Left renal pelvis (tissue), 4 donors: ENCODE data around the gene DCLRE1C. TPM values are rescaled to one million over a fixed set of nuclear protein-coding genes. Genes with fewer than 3 reads are reported as not detected.
"Not testable (repeated sequence)": the region's sequence is repeated elsewhere in the genome, so short reads cannot be mapped to it uniquely, and the experiment has no call there.

Source experiments
- DNase-seq, 4 donors: peaks; one replicate each; pipeline ENCODE4 v3.0.0-alpha.2; 2013; ENCODE audit warnings: low read depth in 4 of 4, low spot score in 3 of 4
- polyA plus RNA-seq, 4 donors: library from polyadenylated mRNA; unstranded; fragments of 120-200 nt; gene quantifications; one replicate each; pipeline ENCODE4 v1.2.1, GENCODE V29; 2013; ENCODE audit not compliant: insufficient read length in 4 of 4

Gene DCLRE1C
- polyA plus RNA-seq, 4 donors, result 11.9 to 21.5 (median 15.2) TPM

DNA sequence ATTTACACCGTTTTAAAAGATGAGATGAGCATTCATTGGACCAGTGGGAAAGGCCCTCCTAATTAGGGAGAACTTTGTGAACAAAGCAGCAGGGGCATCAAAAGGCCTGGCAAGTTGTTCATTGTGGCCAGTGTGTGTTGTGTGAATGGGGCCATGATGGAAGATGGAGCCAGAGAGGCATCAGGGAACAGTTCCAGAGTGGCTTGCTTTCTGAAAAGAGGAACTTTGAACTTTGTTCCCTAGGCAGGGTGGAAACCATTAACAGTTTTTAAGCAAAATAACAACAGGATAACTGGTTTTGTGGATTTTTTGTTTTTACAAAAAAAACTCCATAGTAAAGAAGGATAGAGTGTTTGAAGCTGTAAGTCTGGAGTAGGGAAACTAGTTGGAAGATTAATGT, 62.7 kb downstream of the DCLRE1C start:
- DNase-seq, result no peak

DNA sequence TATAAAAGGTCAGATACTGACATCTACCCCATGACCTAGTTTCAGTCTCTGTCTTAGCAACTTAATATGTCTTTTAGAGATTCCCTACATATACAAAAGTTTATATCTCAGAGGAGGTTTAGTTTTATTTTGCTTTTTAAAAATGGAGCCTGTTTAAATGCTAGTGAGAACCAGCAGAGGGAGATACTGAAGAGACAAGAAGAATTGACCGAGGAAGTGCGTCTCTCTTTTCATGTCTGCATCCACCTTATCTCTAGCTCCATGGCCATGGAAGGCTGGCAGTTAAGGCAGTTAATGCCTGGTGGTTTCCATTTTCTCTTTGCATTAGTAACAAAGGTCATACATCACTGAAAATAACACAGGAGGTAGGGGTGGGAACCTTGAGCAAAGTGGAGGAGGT, 64.6 kb downstream of the DCLRE1C start:
- DNase-seq, result no peak

DNA sequence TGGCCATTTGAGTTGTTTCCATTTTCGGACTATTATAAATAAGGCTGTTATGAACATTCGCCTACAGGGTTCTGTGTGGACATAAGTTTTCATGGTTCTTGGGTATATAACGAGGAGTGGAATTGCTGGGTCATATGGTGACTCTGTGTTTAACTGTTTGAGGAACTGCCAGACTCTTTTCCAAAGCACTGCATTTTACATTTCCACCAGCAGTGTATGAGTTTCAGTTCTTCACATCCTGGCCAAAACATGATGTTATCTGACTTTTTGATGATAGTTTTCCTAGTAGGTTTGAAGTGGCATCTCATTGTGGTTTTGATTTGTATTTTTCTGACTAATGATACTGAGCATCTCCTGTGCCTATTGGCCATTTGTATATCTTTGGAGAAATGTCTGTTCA, 69.8 kb downstream of the DCLRE1C start:
- DNase-seq, result no peak

DNA sequence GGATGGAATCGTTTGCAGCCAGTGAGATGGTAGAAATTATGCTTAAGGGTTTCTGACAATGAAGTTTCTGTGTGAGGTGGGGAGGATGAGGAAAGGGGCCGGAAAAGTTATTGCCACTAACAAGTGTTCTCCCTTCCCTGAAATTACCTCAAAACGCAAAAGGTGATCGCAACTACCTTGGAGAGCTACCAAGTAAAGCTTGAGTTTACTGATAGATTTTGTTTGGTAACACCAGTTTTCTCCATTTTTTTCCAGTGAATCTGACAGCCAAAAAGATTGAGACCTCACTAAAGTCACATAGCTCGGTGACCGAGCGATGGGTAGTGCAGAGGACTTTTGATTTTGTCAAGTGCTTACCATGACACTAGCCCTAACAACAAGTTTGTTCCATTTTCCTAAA, 73.7 kb downstream of the DCLRE1C start:
- DNase-seq, result no peak

DNA sequence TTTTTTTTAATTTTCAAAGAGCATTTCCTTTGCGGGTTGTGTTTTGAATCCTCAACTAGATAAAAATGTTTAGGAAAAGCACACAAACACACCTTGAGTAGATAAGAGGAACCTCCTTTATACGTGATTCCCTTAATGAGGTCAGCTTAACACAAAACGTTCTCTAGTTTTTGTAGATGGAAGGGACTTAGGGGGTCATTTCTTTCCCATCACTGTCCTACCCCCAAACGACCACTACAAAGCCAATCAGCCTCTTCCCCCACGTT, 74.0 kb downstream of the DCLRE1C start:
- DNase-seq, result peak in 1 of 4 donors; percentile 7

DNA sequence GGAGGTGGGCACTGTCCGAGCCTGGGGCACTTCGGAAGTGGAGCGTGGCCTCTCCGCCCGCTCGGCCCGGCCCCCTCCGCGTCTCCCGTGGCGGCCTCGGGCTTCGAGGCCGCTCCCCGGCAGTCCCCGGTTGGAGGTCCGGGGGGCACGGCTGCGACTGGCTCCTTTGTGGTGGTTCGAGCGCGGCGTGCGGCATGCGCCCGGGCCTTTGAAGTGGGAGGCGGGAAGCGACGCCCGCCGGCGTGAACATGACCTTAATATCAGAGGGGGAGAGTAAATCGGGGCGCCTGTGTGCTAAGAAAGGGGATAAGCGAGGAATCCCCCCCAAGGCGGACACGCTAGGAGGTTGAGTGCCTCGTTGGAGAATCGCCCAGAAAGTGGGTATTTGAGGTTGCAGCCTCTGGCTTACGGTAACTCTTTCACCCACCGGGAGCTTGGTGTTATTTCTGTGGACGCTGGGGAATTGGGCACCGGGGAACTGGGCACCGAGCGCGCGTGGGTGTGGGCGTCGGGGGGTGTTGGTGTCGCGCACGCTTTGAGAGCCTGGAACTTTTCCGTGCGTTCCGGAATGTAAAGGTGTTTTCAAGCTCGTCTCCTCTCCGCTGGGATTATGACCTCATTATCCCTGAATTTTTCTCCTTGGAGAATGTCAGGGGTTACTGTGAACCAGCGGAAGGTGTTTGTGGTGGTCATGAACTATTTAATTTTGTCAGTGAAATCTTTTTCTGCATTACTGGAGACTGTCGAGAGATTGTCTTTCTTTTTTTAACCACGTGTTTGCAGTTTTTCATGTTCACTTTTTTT, 74.6 kb downstream of the DCLRE1C start:
- peak in 2 of 4 donors; percentile 10 to 14 for DNase-seq

DNA sequence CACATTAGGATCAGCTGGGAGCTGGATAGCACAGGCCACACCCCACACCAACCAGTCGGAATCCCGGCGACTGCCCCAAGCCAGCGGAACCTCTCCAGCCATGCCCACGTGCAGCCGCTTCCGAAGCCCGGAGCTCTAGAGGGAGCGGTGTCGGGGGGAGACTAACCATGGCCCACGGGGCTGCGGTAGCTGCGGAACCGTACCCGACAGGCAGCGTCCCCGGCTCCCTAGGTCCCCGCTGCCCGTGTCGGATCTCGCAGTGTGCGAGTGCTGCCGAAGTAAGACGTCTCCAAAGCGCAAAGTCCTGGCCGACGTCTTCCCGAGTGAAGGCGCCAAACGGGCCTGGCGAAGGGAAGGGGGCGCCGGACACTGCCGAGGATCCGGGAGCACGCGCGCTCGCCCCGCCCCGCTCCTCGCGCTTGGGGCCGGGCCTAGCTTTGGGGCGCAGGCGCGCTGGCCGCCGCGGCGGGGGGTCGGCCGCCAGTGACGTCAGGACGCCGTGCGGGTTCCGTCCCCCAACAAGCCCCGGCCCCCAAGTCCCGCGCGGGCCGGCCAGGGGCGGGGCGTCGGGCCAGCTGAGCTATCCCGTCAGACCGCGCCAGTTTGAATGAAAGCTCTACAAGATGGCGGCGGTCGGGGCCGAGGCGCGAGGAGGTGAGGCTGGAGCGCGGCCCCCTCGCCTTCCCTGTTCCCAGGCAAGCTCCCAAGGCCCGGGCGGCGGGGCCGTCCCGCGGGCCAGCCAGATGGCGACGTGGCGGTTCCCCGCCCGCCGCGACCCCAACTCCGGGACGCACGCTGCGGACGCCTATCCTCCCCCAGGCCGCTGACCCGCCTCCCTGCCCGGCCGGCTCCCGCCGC, 75.4 kb downstream of the DCLRE1C start, which contains the start of gene SUV39H2:
SUV39H2 (plus strand) TSS at position 601 of the 858 bp plus-strand sequence; CDS start at position 624, 23 bp downstream.
- peak; percentile 81 to 93 (median 90) for DNase-seq

DNA sequence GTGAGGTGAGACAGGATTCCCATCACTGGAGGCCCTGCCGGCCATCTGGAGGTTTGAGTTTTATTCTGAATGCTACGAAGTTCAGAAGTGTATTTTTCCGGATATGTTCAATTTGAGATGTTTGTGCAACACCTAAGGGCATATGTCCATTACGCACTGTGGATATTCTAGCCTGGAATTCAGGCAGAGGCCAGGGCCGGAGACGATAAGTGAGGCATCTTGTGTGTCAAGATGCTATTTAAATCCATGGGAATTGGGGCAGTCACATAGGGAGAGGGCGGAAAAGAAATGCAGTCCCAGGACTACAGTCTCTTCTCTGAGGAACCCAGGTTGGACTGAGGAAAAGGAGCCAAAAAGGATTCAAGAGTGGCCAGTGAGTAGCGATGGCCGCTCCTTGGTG, 77.1 kb downstream of the DCLRE1C start:
- DNase-seq, result no peak

DNA sequence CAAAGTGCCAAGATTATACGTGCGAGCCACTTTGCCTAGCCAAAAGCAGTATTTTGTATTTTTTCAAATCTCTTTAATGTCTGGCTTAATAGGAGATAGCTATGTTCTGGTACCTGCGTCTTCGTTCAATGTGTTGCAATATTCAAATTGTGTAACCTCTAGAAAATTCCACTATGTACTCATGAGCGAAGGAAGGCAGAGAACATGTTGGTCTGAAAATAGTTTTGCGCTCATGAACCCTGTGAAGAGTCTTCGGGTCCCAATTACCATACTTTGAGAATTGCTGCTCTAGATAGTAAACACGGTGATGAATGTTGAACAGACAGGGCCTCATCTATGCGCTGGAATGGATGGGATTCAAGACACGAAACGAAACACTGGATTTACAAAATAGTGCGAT, 78.0 kb downstream of the DCLRE1C start:
- DNase-seq, result no peak

DNA sequence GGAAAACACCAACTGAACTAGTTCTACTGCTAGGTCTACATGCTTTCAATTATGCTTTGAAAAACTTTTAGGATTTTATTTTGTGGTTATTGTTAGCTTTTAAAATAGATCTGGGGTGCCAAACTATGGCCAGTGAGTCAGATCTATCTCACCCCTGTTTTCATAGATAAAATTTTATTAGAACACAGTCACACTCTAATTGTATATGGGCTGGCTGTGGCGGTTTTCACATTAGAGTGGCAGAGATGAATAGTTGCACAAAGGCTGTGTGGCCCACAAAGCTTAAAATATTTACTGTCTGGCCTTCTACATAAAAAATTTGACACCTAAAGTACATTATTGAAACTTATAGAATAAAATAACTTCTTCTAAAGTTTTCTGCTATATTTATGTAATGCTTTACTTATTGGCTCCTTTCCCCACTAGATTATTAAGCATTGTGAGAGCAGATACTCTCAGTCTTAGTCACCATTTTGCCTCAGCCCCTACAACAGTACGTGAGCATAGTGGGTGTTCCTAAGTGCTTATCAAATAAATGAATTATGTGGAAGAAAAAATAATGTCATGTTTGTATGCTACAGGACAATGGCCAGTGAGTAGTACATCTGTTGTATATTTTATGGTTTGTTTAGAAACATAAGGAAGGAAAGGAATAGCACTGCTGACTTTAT, 80.7 kb downstream of the DCLRE1C start:
- DNase-seq, result no peak

DNA sequence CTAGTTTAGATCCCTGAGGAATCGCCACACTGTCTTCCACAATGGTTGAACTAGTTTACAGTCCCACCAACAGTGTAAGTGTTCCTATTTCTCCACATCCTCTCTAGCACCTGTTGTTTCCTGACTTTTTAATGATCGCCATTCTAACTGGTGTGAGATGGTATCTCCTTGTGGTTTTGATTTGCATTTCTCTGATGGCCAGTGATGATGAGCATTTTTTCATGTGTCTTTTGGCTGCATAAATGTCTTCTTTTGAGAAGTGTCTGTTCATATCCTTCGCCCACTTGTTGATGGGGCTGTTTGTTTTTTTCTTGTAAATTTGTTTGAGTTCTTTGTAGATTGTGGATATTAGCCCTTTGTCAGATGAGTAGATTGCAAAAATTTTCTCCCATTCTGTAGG, 89.0 kb downstream of the DCLRE1C start:
- DNase-seq, result not testable (repeated sequence)

DNA sequence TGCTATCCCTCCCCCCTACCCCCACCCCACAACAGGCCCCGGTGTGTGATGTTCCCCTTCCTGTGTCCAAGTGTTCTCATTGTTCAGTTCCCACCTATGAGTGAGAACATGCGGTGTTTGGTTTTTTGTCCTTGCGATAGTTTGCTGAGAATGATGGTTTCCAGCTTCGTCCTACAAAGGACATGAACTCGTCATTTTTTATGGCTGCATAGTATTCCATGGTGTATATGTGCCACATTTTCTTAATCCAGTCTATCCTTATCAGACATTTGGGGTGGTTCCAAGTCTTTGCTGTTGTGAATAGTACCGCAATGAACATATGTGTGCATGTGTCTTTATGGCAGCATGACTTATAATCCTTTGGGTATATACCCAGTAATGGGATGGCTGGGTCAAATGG, 89.4 kb downstream of the DCLRE1C start:
- not testable (repeated sequence) for DNase-seq

DNA sequence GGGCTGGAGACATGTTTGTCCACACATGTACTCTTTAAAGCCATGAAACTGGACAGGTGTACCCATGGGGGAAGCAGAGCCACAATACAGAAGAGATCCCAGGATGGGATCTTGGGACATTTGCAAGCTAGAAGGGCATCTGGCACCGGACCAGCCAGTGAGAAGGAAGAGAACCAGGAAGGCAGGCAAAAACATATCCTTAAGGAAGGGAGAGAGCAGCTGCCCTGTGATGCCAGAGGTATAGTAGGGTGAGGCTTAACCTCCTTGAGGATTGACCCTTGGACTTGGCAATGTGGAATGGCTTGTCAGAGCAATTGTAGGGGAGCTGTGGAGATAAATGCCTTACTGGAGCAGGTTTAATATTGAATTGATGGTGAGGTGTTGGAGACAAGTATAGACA, 93.1 kb downstream of the DCLRE1C start:
- DNase-seq, result no peak

DNA sequence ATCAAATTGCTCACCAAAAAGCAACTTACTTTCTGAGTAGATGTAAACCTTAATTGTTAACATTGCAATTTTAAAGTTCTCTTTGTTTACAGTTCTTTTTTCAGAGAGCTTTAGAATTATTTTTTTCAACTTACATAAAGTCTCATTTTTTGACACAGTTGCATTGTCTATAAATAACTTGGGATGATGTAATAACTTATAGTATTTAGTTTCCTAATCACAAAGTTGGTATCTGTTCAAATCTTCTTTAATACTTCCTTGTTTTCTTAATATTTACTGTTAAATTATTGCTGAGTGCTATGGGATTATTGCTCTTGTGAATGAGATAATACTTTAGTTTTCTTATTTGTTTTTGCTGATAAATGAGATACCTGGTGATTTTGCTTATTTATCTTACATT, 94.1 kb downstream of the DCLRE1C start:
- no peak for DNase-seq

DNA sequence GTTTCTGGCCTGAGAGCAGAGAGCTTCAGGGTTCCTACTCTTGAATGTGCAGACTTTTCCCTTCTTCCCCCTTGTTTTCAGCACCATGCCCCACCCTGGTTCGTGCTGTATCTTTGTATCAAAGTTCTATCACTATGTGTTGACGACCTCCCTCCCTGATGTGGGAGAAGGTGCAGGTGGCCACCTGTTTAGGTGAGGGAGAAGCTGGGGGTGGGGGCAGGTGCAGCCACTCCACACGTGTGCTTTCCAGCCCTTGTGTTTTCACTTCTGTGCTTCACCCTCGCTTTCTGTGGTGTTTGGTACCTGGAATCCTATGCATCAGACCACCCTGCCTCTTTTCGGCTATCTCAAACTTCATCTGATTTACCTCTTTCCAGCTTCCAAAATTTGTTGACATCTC, 94.9 kb downstream of the DCLRE1C start:
- DNase-seq, result no peak

DNA sequence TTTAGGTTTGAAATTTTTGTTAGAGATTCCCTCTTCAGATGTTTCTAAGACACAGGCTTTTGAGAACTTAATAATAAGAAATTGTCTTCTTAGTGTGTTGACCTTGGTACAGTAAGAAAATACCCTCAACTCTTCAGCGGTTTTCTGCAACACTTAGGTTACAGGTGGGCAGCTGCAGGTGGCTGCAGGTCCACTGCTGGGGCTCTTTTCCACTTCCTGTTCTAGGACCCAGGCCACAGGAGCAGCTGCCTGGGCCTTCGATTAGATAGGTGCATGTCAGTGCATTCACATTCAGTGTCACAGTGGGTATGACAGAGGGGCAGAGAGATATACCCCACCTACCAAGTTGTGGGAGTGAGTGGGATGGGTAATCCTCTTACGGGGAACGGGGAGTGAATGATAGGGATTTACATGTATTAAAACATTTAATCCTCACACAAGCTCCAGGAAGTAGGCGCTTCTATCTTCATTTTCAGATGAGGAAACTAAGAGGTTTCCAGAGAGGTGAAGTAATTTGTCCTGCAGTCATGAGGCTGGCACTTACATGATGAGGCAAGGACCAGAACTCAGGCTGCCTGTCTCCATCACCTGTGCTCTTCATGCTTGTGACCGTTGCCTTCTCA, 95.4 kb downstream of the DCLRE1C start:
- DNase-seq, result no peak

DNA sequence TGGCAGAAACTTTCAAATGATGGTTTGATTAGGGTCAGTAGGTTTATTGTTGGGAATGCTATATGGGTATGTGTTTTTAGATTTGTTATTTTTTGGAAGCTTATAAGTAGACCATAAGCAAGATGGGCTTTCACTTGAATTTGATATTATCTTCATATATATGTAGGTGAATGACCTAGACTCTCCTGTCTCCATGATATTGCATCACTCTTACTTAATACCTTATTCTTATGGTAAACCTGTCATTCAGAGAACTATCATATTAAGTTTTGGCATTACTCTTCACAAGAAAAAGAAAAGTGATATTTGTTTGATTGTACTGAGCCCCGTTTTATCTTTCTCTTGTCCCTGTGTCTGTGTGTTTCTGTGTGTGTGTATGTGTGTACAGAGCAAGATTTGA, 98.4 kb downstream of the DCLRE1C start:
- no peak for DNase-seq

DNA sequence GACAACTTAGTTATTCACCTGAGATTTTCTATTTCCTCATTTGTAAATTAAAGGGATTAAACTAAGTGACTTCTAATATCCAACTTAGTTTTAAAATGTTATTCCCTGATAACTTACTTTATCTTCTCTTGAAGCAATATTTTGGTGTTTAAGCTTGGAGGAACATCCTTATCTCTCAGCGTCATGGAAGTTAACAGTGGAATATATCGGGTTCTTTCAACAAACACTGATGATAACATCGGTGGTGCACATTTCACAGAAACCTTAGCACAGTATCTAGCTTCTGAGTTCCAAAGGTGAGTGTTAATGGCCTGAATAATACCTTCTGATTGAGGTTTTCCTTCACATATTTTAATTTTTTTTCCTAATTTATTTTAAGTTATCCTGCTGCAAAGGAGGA, 101.7 kb downstream of the DCLRE1C start:
- no peak for DNase-seq
